ENCODE results near the gene CARD18.

DNA sequence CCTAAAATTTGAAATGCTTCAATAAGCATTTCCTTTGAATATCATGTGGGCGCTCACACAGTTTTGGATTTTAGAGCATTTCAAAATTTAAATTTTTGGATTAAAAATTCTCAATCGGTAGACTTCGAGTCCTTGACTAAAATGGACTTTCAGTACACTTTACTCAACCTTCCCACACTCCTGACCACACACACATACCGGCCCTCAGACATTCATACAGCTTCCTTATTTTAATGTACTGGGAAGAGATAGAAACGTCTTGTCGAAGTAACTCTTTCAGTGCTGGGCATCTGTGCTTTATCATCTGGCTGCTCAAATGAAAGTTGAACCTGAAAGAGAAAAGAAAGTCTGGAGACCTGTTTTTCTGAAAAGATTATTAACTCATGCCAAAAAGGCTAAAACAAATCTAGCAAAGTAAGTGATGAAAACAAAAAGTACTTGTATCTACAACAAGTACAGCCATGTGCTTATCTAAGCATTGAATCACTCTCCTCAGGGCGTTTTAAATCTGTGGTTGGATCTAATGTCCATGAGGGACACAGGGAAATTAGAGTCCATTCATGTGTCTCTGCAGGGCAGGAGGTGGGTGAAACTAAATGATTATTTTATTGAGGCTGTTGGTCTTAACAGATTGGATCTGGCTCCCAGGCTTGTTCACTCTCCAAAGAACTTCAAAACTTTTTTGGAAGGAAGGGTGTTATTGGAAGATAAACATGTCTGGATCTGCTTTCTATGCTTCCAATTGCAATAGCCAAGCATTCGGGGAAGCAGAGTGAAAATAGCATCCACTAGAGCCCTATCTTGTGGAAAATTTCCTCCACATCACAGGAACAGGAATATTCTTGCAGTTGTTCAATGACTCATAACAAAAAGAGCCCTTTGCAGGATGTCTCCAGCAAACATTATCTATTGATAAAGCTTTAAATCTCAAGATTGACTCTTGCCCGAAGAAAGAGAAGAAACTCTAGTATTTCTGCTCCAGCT lies 47.0 kb downstream of the CARD18 start:
- TF ChIP-seq ZNF384 (IDR thresholded peaks at IDR 0.05) (no peak), FOXK2 (IDR thresholded peaks at IDR 0.05) (no peak)

Data from HEK293T (cell line).